8988T (cell line): ENCODE data around the gene MAPK8IP2.

Experiments used
- DNase-seq: peaks from one replicate; pipeline ENCODE4 v3.0.0; 2011

MAPK8IP2 gene

DNA sequence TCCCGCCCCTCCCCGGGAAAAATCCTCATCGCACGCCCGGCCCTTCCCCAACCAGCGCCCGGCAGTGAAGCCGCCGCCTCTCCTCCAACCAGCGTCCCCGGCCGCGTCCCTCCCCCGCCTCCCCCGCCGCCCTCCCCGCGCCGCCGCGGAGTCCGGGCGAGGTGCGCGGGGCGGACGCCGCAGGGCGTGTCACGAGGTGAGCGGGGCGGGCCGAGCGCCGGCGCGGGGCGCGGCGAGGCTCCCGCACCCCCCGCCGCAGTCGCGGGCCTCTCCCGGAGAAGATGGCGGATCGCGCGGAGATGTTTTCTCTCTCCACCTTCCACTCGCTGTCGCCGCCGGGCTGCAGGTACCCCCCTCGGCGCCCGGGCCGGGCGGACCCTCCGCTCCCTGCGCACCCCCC lies at the start of gene MAPK8IP2:
TSS of gene MAPK8IP2 (plus strand) at position 256 of the 400 bp plus-strand sequence. CDS start at position 282, 26 bp downstream.
- peak; percentile 79 for DNase-seq

DNA sequence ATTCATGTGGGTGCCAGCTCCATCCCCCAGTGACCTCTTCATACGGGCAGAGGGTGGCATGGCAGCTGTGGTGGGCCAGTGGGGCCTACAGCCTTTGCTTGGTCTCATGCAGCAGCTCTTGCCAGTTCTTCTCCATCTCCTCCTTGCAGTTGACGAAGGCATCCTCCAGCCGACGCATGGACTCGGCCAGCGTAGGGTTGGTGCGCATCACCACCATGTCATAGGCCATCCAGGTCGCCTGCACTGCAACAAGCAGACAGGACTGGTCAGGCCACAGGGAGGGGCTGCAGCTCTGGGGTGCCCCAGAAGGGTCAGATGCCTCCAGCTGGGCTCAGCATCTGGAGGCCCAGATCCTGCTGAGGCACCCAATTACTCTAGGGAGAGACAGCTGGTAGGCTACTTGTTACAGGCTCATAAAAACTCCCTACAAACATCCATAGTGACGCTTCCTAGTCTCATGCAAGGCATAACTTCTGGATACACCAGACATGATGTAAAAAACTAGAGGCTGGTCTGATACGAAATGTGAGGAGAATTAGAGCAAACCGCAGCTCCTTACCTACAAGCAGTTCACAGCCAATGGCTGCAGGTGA lies 49.3 kb upstream of the MAPK8IP2 start:
- DNase-seq: no peak

DNA sequence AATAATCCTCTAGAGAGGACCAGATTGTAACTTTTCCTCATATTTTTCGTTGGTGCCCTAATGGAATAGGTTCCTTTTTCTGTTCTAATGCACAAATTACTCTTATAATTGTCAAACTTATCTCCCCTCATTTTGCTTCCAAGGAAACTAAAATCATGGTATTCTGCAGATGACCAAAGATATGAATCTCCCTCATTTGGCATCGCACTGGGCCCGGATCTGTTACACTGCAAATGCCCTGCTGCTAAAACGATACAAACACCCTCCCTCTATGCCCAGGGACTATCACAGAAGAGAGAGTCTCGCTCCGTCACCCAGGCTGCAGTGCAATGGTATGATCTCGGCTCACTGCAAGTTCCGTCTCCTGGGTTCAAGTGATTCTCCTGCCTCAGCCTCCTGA lies 47.3 kb upstream of the MAPK8IP2 start:
- DNase-seq: no peak

GRCh38 chr22:50556703-50557102 lies 43.9 kb upstream of the MAPK8IP2 start:
- DNase-seq: no peak

- DNase-seq: no peak
These were observed 40.6 kb upstream of the MAPK8IP2 start for GRCh38 chr22:50560034-50560433.

GRCh38 chr22:50561401-50562358 lies 38.9 kb upstream of the MAPK8IP2 start:
- no peak for DNase-seq

DNA sequence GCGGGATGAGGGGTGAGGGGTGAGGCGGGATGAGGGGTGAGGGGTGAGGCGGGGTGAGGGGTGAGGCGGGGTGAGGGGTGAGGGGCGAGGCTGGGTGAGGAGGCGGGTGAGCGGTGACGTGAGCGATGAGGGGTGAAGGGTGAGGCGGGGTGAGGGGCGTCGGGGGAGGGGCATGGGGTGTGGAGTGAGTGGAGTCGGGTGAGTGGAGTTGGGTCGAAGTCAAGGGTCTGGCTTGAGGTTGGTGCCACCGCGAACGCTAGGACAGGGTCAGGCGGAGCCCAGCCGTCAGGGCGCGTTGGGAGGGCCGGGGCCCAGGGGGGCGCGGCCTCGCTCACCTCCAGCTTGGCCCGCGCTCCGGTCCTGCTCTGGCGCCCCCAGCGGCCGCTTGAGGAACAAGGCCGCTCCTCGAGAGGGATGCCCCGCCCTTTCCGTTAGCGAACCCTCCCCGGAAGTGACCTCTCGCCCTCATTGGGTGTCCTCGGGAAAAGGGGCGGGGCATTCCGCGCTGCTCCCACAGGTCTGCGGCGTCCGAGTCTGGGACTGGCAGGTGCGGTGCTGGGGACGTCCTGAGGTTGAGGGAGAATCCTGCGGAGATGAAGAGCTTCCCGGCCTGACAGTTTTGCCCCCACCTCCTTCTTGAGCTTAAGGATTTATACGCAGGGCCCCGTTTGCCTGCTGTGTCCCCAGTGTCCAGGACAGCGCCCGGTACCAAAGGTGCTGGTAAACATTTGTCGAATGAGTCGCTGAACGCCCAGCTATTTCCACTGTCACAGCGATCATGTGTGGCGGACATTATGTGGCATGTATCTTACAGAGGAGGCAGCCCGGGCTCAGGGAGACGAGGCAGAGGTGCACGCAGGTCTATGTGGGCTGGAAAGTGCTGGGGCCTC lies 37.8 kb upstream of the MAPK8IP2 start, which contains the start of gene SYCE3:
TSS of gene SYCE3 (minus strand) at position 397 of the 890 bp plus-strand sequence. CDS start 6,514 bp downstream, outside the sequence.
- peak; percentile 57 for DNase-seq

GRCh38 chr22:50563413-50564160 lies 37.0 kb upstream of the MAPK8IP2 start:
- DNase-seq: no peak

GRCh38 chr22:50564289-50564688 lies 36.3 kb upstream of the MAPK8IP2 start:
- DNase-seq: no peak

GRCh38 chr22:50567721-50568252 lies 32.8 kb upstream of the MAPK8IP2 start:
- no peak for DNase-seq

DNA sequence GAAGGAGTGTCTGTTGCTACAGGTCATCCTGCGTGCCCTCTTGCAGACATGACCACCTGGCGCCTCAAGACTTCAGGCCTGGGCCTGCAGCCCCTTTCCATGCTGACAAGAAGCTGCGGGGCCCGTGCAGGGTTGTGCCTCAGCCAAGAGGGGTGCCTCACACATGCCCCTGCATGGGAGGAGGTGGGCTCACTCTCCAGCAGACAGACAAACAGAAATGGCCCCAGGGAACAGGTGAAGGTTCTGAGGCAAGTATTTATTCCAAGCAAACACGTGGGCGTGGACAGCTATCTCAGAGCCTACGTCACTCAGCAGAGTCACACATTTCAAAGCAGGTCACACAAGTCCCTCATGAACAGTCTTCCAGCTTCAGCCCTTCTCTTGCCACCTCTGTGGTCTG lies 32.0 kb upstream of the MAPK8IP2 start:
- DNase-seq: no peak

DNA sequence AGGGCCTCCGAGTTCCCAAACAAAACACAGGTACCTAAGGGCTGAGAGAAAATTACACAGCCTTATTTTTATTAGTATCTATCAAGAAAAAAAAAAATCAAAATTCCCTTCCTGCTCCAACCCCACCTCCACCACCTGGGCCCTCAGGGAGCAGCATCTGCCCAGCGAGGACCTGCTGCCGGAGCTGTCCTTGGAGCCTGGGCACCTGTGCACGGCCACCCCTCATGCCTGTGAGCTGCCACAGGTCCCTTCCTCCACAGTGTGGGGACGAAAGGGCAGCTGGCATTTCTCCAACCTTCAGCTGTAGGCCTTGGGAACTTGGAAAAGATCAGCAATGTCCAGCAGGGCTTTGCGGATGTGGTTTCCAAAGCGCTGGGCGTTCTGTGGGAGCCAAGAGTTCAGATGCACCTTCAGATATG lies 31.5 kb upstream of the MAPK8IP2 start:
- DNase-seq: no peak

DNA sequence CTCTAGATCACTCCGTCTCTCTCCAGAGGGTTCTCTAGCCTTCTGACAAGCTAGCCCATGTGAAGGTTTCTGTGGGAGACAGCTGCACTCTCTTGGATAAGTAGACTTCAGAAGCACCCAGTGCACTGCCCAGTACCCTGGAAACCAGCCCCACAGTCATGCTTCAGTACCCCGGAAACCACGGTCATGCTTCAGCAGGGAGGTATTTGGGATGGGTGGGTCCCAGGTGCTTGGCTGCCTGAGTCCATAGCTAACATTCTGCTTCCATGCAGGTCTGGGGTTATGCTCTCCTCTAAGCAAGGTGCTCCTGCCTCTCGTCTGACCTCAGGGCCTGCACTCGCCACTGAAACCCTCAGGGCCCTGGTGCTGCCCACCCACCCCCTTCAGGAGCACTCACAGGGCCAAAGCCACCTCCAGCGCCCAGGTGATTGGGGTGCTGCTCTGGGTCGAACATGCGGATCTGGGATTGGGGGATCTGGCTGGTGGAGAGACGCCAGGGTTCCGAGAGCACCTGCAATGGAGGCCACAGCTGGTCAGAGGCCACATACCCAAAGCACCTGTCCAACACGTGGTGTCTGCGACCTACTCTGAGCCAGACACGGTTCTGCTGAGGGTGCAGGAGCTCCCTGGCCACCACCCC lies 30.6 kb upstream of the MAPK8IP2 start:
- DNase-seq: no peak

- no peak for DNase-seq
These were observed 29.7 kb upstream of the MAPK8IP2 start for GRCh38 chr22:50570861-50571260.

- no peak for DNase-seq
These were observed 29.1 kb upstream of the MAPK8IP2 start for GRCh38 chr22:50571264-50572175.

DNA sequence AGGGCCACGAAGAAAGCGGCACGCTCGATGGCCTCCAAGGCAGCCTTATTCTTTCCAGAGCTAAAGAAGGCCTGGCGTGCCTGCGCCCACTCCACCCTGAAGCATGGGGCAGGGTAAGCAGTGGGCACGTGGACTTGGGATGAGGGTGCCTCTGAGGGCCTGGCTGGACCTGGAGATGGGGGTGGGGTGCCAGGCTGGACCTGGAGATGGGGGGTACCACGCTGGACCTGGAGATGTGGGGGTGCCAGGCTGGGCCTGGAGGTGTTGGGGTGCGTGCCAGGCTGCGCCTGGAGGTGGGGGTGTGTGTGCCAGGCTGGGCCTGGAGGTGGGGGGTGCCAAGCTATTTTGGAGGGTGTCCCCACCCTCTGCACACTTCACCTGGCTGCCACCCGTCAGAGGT lies 27.6 kb upstream of the MAPK8IP2 start:
- no peak for DNase-seq

- no peak for DNase-seq
These were observed 26.9 kb upstream of the MAPK8IP2 start for GRCh38 chr22:50573491-50574382.

DNA sequence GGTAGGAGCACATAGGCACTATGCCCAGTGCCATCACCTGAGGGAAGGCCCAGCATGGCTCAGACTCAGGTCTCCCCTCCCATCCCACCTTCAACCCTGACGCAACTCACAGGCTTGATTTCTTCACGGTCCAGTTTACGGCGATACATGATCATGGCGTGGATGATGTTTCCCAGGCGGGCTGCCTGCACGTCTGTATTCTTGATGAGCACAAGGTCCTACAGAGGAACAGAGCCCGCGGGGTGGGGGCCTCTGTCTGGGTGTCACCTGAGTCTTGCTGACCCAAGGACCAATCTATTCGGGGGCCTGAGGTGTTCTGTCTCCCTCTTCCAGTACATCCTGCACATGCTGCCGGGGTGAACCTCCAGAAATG lies 26.2 kb upstream of the MAPK8IP2 start:
- DNase-seq: no peak

DNA sequence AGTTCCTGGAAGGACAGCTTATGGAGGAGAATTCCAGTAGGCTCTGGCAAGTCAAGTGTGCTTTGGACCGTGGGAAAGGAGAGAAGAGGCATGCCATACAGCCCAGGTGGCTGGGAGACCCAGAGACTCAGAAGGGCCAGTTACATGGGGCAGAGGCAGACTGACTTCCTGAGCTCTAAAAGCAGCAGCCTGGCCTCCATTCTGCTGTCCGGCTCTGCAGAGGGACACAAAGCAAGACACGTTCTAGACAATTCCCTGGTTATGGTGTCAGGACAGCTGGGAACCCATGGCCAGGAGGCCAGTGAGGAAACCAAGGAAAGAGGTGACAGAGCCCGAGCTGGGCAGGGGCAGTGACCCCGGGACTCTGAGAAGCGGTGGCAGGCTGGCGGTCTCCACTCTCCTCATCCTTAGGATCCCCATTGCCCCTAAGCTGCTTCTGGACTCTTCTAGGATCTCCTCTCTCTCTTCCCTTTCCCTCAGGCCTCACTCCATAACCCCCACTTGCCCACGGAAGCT lies 25.1 kb upstream of the MAPK8IP2 start:
- DNase-seq: no peak
